Neural cell (in vitro differentiated cells): ENCODE results near the gene SLC35C1. TPM values are rescaled to one million over a fixed set of nuclear protein-coding genes. Genes with fewer than 3 reads are reported as not detected.

Experiments
- H2AFZ ChIP-seq: fragments of 200-600, 300-800 bp; sonication (generic), shearing (Covaris generic); 2 replicates; pipeline ENCODE4 v1.6.0; 2014; ENCODE audit warnings: low read depth, mild to moderate bottlenecking, antibody characterized with exemption, low read length, moderate library complexity
- H3F3A ChIP-seq: fragments of 200-600 bp; shearing (Covaris generic); 2 replicates; pipeline ENCODE4 v1.6.1; 2016; ENCODE audit warnings: mild to moderate bottlenecking, moderate library complexity, mixed read lengths, antibody characterized with exemption, low read length; ENCODE audit not compliant: insufficient read depth, poor library complexity, severe bottlenecking
- H3K27ac ChIP-seq: fragments of 200-600, 300-800 bp; sonication (generic), shearing (Covaris generic); 2 replicates; pipeline ENCODE4 v1.5.1; 2014; ENCODE audit warnings: mild to moderate bottlenecking, low read length, moderate library complexity
- H3K27me3 ChIP-seq: fragments of 300-800, 200-600 bp; sonication (generic), shearing (Covaris generic); 2 replicates; pipeline ENCODE4 v1.6.0; 2014; ENCODE audit warnings: mild to moderate bottlenecking, low read depth, low read length, moderate library complexity; ENCODE audit not compliant: insufficient read depth
- H3K36me3 ChIP-seq: fragments of 300-800, 200-600 bp; sonication (generic), shearing (Covaris generic); 2 replicates; pipeline ENCODE4 v1.5.1; 2014; ENCODE audit warnings: mild to moderate bottlenecking, antibody characterized with exemption, low read length, moderate library complexity; ENCODE audit not compliant: insufficient read depth
- H3K4me2 ChIP-seq: fragments of 300-800, 200-600 bp; sonication (generic), shearing (Covaris generic); 2 replicates; pipeline ENCODE4 v1.6.0; 2014; ENCODE audit warnings: mild to moderate bottlenecking, low read length
- H3K4me3 ChIP-seq: fragments of 300-800, 200-600 bp; sonication (generic), shearing (Covaris generic); 2 replicates; pipeline ENCODE4 v1.5.1; 2014; ENCODE audit warnings: mild to moderate bottlenecking, low read length, moderate library complexity
- H3K79me2 ChIP-seq: fragments of 200-600 bp; shearing (Covaris generic); replicated peaks from 2 replicates; pipeline ENCODE4 v1.6.0; 2014; ENCODE audit warnings: mild to moderate bottlenecking, low read length, moderate library complexity; ENCODE audit not compliant: insufficient read depth
- H3K9ac ChIP-seq: fragments of 300-800, 200-600 bp; sonication (generic), shearing (Covaris generic); 2 replicates; pipeline ENCODE4 v1.6.1; 2016; ENCODE audit warnings: mild to moderate bottlenecking, low read length, mixed read lengths
- H3K9me2 ChIP-seq: fragments of 200-600 bp; shearing (Covaris generic); 2 replicates; pipeline ENCODE4 v1.6.1; 2016; ENCODE audit warnings: mild to moderate bottlenecking, low read length, mixed read lengths; ENCODE audit not compliant: insufficient read depth
- H3K9me3 ChIP-seq: fragments of 200-600, 300-800 bp; sonication (generic), shearing (Covaris generic); 2 replicates; pipeline ENCODE4 v1.6.1; 2016; ENCODE audit warnings: mild to moderate bottlenecking, mixed run types, low read length, moderate library complexity, mixed read lengths
- H4K20me1 ChIP-seq: fragments of 200-600 bp; shearing (Covaris generic); 2 replicates; pipeline ENCODE4 v1.6.1; 2016; ENCODE audit warnings: mild to moderate bottlenecking, mixed run types; ENCODE audit not compliant: insufficient read depth
- EP300 ChIP-seq: fragments of 450-650 bp; conservative IDR thresholded peaks from 2 replicates; pipeline ENCODE4 v1.6.1; 2014; ENCODE audit warnings: antibody characterized with exemption, mild to moderate bottlenecking, moderate library complexity; ENCODE audit not compliant: poor library complexity, severe bottlenecking
- EZH2 ChIP-seq: fragments of 200-600, 300-800 bp; shearing (Covaris generic), sonication (generic); IDR thresholded peaks from 2 replicates; pipeline ENCODE4 v1.6.1; 2014; ENCODE audit warnings: antibody characterized with exemption, low read length, borderline replicate concordance, mild to moderate bottlenecking; ENCODE audit not compliant: insufficient read depth, poor library complexity, severe bottlenecking
- MXI1 ChIP-seq: fragments of 450-650 bp; conservative IDR thresholded peaks from 2 replicates; pipeline ENCODE4 v1.6.1; 2014; ENCODE audit warnings: antibody characterized with exemption, mild to moderate bottlenecking; ENCODE audit not compliant: poor library complexity, severe bottlenecking
- POLR2AphosphoS5 ChIP-seq: IDR thresholded peaks from 2 replicates; pipeline ENCODE4 v1.6.1; 2012
- RAD21 ChIP-seq: fragments of 450-650 bp; conservative IDR thresholded peaks from 2 replicates; pipeline ENCODE4 v1.6.1; 2014; ENCODE audit warnings: antibody characterized with exemption, mild to moderate bottlenecking, moderate library complexity
- SMC3 ChIP-seq: fragments of 450-650 bp; conservative IDR thresholded peaks from 2 replicates; pipeline ENCODE4 v1.6.1; 2014; ENCODE audit warnings: antibody characterized with exemption, mild to moderate bottlenecking, moderate library complexity; ENCODE audit not compliant: poor library complexity
- TAF1 ChIP-seq: IDR thresholded peaks from 2 replicates; pipeline ENCODE4 v1.6.1; 2012; ENCODE audit warnings: low read depth
- polyA plus RNA-seq: library from polyadenylated mRNA; depleted of rRNA; stranded (reverse); fragments of >200 nt; gene quantifications from 2 replicates; pipeline ENCODE4 v1.2.3, GENCODE V29; 2014
- TF ChIP-seq, protein P1 (sequence below): IDR thresholded peaks from 2 replicates; pipeline ENCODE4 v1.6.1; 2012; ENCODE audit warnings: borderline replicate concordance
- TF ChIP-seq, protein P2 (sequence below): fragments of 450-650 bp; IDR thresholded peaks from 2 replicates; pipeline ENCODE4 v1.5.1; 2014; ENCODE audit warnings: antibody characterized with exemption, mild to moderate bottlenecking, moderate library complexity; ENCODE audit not compliant: poor library complexity, severe bottlenecking

Gene SLC35C1
- polyA plus RNA-seq, 1 donor from 2014 or later, result 2.3 TPM

DNA sequence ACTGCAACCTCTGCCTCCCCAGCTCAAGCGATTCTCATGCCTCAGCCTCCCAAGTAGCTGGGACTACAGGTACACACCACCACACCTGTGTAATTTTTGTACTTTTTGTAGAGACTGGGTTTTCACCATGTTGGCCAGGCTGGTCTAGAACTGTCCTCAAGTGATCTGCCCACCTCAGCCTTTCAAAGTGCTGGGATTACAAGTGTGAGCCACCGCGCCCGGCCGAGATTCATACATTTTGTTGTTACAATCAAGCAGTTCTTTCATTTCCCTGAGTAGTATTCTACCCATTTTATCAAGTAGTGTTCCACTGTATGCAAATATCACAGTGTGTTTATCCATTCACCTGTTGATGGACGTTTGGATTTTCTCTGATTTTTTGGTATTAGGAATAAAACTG is 26.6 kb upstream of the SLC35C1 start:
- no peaks in the 10 kb centered on the region for H3K79me2 ChIP-seq
- TF ChIP-seq MXI1 (no peak), SMC3 (no peak), POLR2AphosphoS5 (no peak), EZH2 (no peak)
- no peak overlapping the region for H3K4me3 ChIP-seq
- H3K36me3 ChIP-seq, result no peaks in the 10 kb centered on the region
- H3F3A ChIP-seq, result no peaks in the 10 kb centered on the region
- no peak overlapping the region for H3K27ac ChIP-seq
- H3K9me2 ChIP-seq, result no peaks in the 10 kb centered on the region
- H3K9me3 ChIP-seq, result no peaks in the 10 kb centered on the region
- no peak overlapping the region for H3K9ac ChIP-seq
- H4K20me1 ChIP-seq, result no peaks in the 10 kb centered on the region
- H3K4me2 ChIP-seq, result no peak overlapping the region
- no peak overlapping the region for H2AFZ ChIP-seq
- H3K27me3 ChIP-seq, result no peaks in the 10 kb centered on the region

DNA sequence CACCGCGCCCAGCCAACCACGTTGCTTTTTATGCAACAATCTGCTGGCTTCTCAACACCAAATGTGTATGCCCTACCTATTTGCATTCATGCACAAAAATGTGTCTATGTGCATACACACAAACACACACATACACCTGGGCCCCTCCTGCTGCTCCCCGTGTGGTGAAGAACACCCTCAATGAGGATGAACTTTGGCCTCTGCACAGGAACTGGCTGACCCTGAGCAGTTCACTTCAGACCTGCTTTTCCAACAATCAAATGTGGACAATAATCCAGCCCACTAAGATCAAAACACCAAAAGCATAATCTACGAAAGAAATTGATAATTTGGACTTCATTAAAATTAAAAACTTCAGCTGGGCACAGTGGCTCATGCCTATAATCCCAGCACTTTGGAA is 25.3 kb upstream of the SLC35C1 start:
- no peaks in the 10 kb centered on the region for H3F3A ChIP-seq
- no peaks in the 10 kb centered on the region for H4K20me1 ChIP-seq
- no peak overlapping the region for H3K9ac ChIP-seq
- TF ChIP-seq, protein P1, sequence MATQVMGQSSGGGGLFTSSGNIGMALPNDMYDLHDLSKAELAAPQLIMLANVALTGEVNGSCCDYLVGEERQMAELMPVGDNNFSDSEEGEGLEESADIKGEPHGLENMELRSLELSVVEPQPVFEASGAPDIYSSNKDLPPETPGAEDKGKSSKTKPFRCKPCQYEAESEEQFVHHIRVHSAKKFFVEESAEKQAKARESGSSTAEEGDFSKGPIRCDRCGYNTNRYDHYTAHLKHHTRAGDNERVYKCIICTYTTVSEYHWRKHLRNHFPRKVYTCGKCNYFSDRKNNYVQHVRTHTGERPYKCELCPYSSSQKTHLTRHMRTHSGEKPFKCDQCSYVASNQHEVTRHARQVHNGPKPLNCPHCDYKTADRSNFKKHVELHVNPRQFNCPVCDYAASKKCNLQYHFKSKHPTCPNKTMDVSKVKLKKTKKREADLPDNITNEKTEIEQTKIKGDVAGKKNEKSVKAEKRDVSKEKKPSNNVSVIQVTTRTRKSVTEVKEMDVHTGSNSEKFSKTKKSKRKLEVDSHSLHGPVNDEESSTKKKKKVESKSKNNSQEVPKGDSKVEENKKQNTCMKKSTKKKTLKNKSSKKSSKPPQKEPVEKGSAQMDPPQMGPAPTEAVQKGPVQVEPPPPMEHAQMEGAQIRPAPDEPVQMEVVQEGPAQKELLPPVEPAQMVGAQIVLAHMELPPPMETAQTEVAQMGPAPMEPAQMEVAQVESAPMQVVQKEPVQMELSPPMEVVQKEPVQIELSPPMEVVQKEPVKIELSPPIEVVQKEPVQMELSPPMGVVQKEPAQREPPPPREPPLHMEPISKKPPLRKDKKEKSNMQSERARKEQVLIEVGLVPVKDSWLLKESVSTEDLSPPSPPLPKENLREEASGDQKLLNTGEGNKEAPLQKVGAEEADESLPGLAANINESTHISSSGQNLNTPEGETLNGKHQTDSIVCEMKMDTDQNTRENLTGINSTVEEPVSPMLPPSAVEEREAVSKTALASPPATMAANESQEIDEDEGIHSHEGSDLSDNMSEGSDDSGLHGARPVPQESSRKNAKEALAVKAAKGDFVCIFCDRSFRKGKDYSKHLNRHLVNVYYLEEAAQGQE, result no peak
- TF ChIP-seq EZH2 (no peak), EP300 (no peak), POLR2AphosphoS5 (no peak), MXI1 (no peak), RAD21 (no peak), TAF1 (no peak)
- no peaks in the 10 kb centered on the region for H3K27me3 ChIP-seq
- H3K9me2 ChIP-seq, result no peaks in the 10 kb centered on the region
- no peak overlapping the region for H2AFZ ChIP-seq
- H3K4me2 ChIP-seq, result no peak overlapping the region
- H3K9me3 ChIP-seq, result no peaks in the 10 kb centered on the region
- no peaks in the 10 kb centered on the region for H3K36me3 ChIP-seq
- H3K4me3 ChIP-seq, result no peak overlapping the region
- no peak overlapping the region for H3K27ac ChIP-seq
- H3K79me2 ChIP-seq, result no peaks in the 10 kb centered on the region

DNA sequence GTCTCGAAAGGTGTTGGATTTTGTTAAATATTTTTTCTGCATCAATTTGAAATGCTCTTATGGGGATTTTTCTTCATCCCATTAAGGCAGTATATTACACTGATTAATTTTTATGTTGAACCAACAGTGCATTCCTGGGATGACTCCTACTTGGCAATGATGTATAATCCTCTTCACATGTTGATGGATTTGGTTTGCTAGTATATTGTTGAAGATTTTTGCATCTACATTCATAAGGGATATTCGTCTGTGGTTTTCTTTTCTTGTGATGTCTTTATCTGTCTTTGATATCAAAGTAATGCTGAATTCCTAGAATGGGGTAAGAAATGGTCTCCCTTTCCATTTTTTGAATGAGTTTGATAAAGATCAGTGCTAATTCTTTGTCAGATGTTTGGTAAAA is 18.7 kb upstream of the SLC35C1 start:
- H3K9me2 ChIP-seq, result no peaks in the 10 kb centered on the region
- no peak overlapping the region for H3K9ac ChIP-seq
- no peaks in the 10 kb centered on the region for H3F3A ChIP-seq
- no peak overlapping the region for H3K4me3 ChIP-seq
- no peaks in the 10 kb centered on the region for H3K9me3 ChIP-seq
- H3K27ac ChIP-seq, result no peak overlapping the region
- no peak for TF ChIP-seq EP300
- TF ChIP-seq, protein P2, sequence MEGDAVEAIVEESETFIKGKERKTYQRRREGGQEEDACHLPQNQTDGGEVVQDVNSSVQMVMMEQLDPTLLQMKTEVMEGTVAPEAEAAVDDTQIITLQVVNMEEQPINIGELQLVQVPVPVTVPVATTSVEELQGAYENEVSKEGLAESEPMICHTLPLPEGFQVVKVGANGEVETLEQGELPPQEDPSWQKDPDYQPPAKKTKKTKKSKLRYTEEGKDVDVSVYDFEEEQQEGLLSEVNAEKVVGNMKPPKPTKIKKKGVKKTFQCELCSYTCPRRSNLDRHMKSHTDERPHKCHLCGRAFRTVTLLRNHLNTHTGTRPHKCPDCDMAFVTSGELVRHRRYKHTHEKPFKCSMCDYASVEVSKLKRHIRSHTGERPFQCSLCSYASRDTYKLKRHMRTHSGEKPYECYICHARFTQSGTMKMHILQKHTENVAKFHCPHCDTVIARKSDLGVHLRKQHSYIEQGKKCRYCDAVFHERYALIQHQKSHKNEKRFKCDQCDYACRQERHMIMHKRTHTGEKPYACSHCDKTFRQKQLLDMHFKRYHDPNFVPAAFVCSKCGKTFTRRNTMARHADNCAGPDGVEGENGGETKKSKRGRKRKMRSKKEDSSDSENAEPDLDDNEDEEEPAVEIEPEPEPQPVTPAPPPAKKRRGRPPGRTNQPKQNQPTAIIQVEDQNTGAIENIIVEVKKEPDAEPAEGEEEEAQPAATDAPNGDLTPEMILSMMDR, result no peak
- TF ChIP-seq, protein P1, result no peak
- no peak for TF ChIP-seq MXI1
- TF ChIP-seq EZH2, result no peak
- no peak for TF ChIP-seq SMC3
- TF ChIP-seq POLR2AphosphoS5, result no peak
- no peak for TF ChIP-seq TAF1
- TF ChIP-seq RAD21, result no peak
- no peaks in the 10 kb centered on the region for H3K79me2 ChIP-seq
- H3K4me2 ChIP-seq, result no peak overlapping the region
- no peaks in the 10 kb centered on the region for H3K27me3 ChIP-seq
- no peak overlapping the region for H2AFZ ChIP-seq
- no peaks in the 10 kb centered on the region for H4K20me1 ChIP-seq
- H3K36me3 ChIP-seq, result no peaks in the 10 kb centered on the region
